ENCODE measurements around the gene SHC4.

SHC4 gene

GRCh38 chr15:48777645-48778330 is 185.9 kb downstream of the SHC4 start:
- H3K4me3 ChIP-seq (replicated peaks; ENCODE audit: low read depth, low read length), result no peak overlapping the region
- TF ChIP-seq CTCF (IDR thresholded peaks at IDR 0.05; ENCODE audit: low read length, missing control alignments), result no peak
- DNase-seq (ENCODE audit: low read depth), result no peak

GRCh38 chr15:48775546-48775945 is 188.2 kb downstream of the SHC4 start:
- TF ChIP-seq CTCF (IDR thresholded peaks at IDR 0.05; ENCODE audit: low read length, missing control alignments), result no peak
- DNase-seq (ENCODE audit: low read depth), result peak; percentile 28
- H3K4me3 ChIP-seq (replicated peaks; ENCODE audit: low read depth, low read length), result no peak overlapping the region

GRCh38 chr15:48774484-48774883 is 189.2 kb downstream of the SHC4 start:
- DNase-seq (ENCODE audit: low read depth), result no peak
- no peak for TF ChIP-seq CTCF (IDR thresholded peaks at IDR 0.05; ENCODE audit: low read length, missing control alignments)
- no peak overlapping the region for H3K4me3 ChIP-seq (replicated peaks; ENCODE audit: low read depth, low read length)
